HepG2 (cell line): ENCODE data around the gene ISOC2. TPM values are rescaled to one million over a fixed set of nuclear protein-coding genes. Genes with fewer than 3 reads are reported as not detected.

Experiments used
- ATF6 ChIP-seq: sonication (generic); formaldehyde crosslinking; conservative IDR thresholded peaks from 2 replicates; pipeline ENCODE4 v1.4.0; 2020; ENCODE audit warnings: missing genetic modification reagents
- BRCA1 ChIP-seq: sonication (generic); formaldehyde crosslinking; IDR thresholded peaks from 2 replicates; pipeline ENCODE4 v1.4.0; 2020; ENCODE audit warnings: missing genetic modification reagents
- DDIT3 ChIP-seq: sonication (generic); formaldehyde crosslinking; IDR thresholded peaks from 2 replicates; pipeline ENCODE4 v1.4.0; 2020; ENCODE audit warnings: mild to moderate bottlenecking, missing genetic modification reagents
- FLYWCH1 ChIP-seq: sonication (generic); formaldehyde crosslinking; IDR thresholded peaks from 2 replicates; pipeline ENCODE4 v1.8.1; 2023; ENCODE audit warnings: mild to moderate bottlenecking, missing genetic modification reagents
- GABPA ChIP-seq, 2 experiments: IDR thresholded peaks; 2 replicates each; pipeline ENCODE4 v1.6.1; 2011 to 2016; ENCODE audit warnings: low read depth in 2 of 2, low read length in 1 of 2, missing biosample characterization in 1 of 2, missing genetic modification characterization in 1 of 2
- KAT2B ChIP-seq: fragments of 150-350 bp; IDR thresholded peaks from 2 replicates; pipeline ENCODE4 v1.6.1; 2014; ENCODE audit warnings: low read depth, low read length, borderline replicate concordance
- MBNL3 ChIP-seq: fragments of 250-450 bp; sonication (Bioruptor Pico); conservative IDR thresholded peaks from 2 replicates; pipeline ENCODE4 v1.8.0; 2022; ENCODE audit warnings: mild to moderate bottlenecking, inconsistent platforms
- NCOR1 ChIP-seq: fragments of 200-600 bp; sonication (generic); IDR thresholded peaks from 2 replicates; pipeline ENCODE4 v1.7.0; 2017; ENCODE audit warnings: antibody characterized with exemption, low read length, borderline replicate concordance
- NFYB ChIP-seq: sonication (generic); formaldehyde crosslinking; IDR thresholded peaks from 2 replicates; pipeline ENCODE4 v1.4.0; 2020; ENCODE audit warnings: missing genetic modification reagents
- RELA ChIP-seq: sonication (generic); formaldehyde crosslinking; IDR thresholded peaks from 2 replicates; pipeline ENCODE4 v1.4.0; 2020; ENCODE audit warnings: missing genetic modification reagents
- REPIN1 ChIP-seq: sonication (generic); formaldehyde crosslinking; IDR thresholded peaks from 2 replicates; pipeline ENCODE4 v1.8.0; 2022; ENCODE audit warnings: missing genetic modification reagents, low read depth, mild to moderate bottlenecking, borderline replicate concordance
- SALL2 ChIP-seq: sonication (generic); formaldehyde crosslinking; IDR thresholded peaks from 2 replicates; pipeline ENCODE4 v1.8.1; 2023; ENCODE audit warnings: mild to moderate bottlenecking, missing genetic modification reagents, inconsistent platforms
- SMAD3 ChIP-seq: sonication (generic); formaldehyde crosslinking; IDR thresholded peaks from 2 replicates; pipeline ENCODE4 v1.4.0; 2020; ENCODE audit warnings: missing genetic modification reagents
- SMYD3 ChIP-seq: sonication (generic); formaldehyde crosslinking; IDR thresholded peaks from 2 replicates; pipeline ENCODE4 v1.8.1; 2023; ENCODE audit warnings: mild to moderate bottlenecking, missing genetic modification reagents
- SPEN ChIP-seq: sonication (generic); formaldehyde crosslinking; IDR thresholded peaks from 2 replicates; pipeline ENCODE4 v1.5.1; 2020; ENCODE audit warnings: low read depth, mild to moderate bottlenecking, missing genetic modification reagents
- TBX2 ChIP-seq: sonication (generic); formaldehyde crosslinking; IDR thresholded peaks from 2 replicates; pipeline ENCODE4 v1.5.0; 2020; ENCODE audit warnings: missing genetic modification reagents, mild to moderate bottlenecking, borderline replicate concordance
- ZKSCAN5 ChIP-seq: sonication (generic); formaldehyde crosslinking; IDR thresholded peaks from 2 replicates; pipeline ENCODE4 v1.5.1; 2020; ENCODE audit warnings: mild to moderate bottlenecking, missing genetic modification reagents
- ZNF124 ChIP-seq: sonication (generic); formaldehyde crosslinking; IDR thresholded peaks from 2 replicates; pipeline ENCODE4 v1.4.0; 2020; ENCODE audit warnings: missing genetic modification reagents
- ZNF331 ChIP-seq: sonication (generic); formaldehyde crosslinking; IDR thresholded peaks from 2 replicates; pipeline ENCODE4 v1.4.0; 2020; ENCODE audit warnings: missing genetic modification reagents
- ZNF558 ChIP-seq: sonication (generic); formaldehyde crosslinking; IDR thresholded peaks from 2 replicates; pipeline ENCODE4 v1.9.0; 2022; ENCODE audit warnings: mild to moderate bottlenecking, missing genetic modification reagents, borderline replicate concordance
- polyA plus RNA-seq, 8 experiments: library from polyadenylated mRNA; depleted of rRNA in 3 of 8; stranded (reverse) in 7 of 8; unstranded in 1 of 8; fragments of >200 nt; fragmentation: Illumina TruSeq in 4 of 8; extraction: Trizol in 4 of 8; gene quantifications; 2 replicates each; pipeline versions ENCODE4 v1.2.1 to v1.2.3, GENCODE V29; 2011 to 2016; ENCODE audit warnings: low read depth in 4 of 8, missing spikeins in 1 of 8, mixed read lengths in 1 of 8; ENCODE audit not compliant: insufficient read depth in 1 of 8
- total RNA-seq, 5 experiments: library from RNA; depleted of rRNA; stranded (reverse); fragments of >200 nt; fragmentation: Illumina TruSeq; extraction: Trizol; gene quantifications; 2 replicates each; pipeline ENCODE4 v1.2.3, GENCODE V29; 2016; ENCODE audit warnings: low read depth in 1 of 5
- TF ChIP-seq, protein P1 (sequence below): sonication (generic); formaldehyde crosslinking; IDR thresholded peaks from 2 replicates; pipeline ENCODE4 v1.5.1; 2020; ENCODE audit warnings: missing genetic modification reagents, mild to moderate bottlenecking, borderline replicate concordance
- TF ChIP-seq, protein P2 (sequence below): sonication (generic); formaldehyde crosslinking; IDR thresholded peaks from 2 replicates; pipeline ENCODE4 v1.5.1; 2020; ENCODE audit warnings: mild to moderate bottlenecking, missing genetic modification reagents, moderate library complexity
- TF ChIP-seq, protein P3 (sequence below): sonication (generic); formaldehyde crosslinking; IDR thresholded peaks from 2 replicates; pipeline ENCODE4 v1.8.0; 2022; ENCODE audit warnings: missing genetic modification reagents, low read depth, mild to moderate bottlenecking, borderline replicate concordance

The ISOC2 gene
- total and polyA plus RNA-seq, 2 of the 13 experiments (the other 11 are each of a cell fraction or from before 2014, with no cell fraction given), result 76.8 to 105 TPM

DNA sequence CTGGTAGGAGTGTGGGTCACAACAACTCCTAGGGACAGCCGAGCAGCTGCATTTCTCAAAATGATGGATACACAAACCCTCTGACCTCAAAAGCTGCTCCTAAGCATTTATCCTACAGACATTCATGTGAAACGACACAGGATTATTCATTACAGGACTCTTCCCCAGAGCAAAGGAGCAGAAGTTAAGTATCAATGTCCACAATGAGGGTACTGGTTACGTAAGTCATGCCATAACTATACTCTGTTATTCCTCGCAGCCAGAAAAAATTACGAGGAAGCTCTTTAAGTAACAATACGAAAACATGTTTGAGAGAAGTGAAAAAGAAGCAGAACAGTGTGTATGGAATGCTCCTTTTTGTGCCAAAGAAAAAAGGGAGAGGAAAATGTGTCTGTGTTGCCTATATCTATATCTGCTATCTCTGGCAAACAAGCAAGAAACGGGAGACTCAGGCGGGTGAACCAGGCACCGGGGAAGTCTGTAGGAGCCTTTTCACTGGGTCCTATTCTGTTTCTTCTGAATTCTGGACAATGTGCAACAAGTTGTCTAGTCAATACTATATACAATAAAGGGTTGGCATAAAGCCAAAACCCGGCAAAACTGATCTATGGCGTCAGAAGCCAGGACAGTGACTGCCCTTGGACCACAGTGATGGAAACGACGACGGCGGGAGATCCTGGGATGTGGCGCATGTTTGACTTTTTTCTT lies 1.3 kb downstream of the ISOC2 start (continued):
- TF ChIP-seq ZKSCAN5 (CRISPR knock-in tag) (no peak), KAT2B (no peak), SALL2 (CRISPR knock-in tag) (no peak), DDIT3 (no peak), ZNF331 (CRISPR knock-in tag) (no peak), ZNF124 (peak; percentile 42; the same call in 1 of the 2 replicates), SMAD3 (CRISPR knock-in tag) (peak; percentile 49; the same call in 1 of the 2 replicates), MBNL3 (CRISPR knock-in tag) (no peak), REPIN1 (CRISPR knock-in tag) (no peak), GABPA (IDR thresholded peaks at IDR 0.05; ENCODE audit: low read depth, low read length) (no peak), GABPA (CRISPR knock-in tag; IDR thresholded peaks at IDR 0.05; ENCODE audit: low read depth) (no peak), NCOR1 (peak; percentile 39), NFYB (no peak), RELA (CRISPR knock-in tag) (no peak), SMYD3 (CRISPR knock-in tag) (no peak), ZNF558 (CRISPR knock-in tag) (no peak), FLYWCH1 (CRISPR knock-in tag) (no peak), BRCA1 (CRISPR knock-in tag) (no peak), TBX2 (CRISPR knock-in tag) (no peak), ATF6 (CRISPR knock-in tag) (no peak), SPEN (CRISPR knock-in tag) (no peak)
- TF ChIP-seq, protein P1, sequence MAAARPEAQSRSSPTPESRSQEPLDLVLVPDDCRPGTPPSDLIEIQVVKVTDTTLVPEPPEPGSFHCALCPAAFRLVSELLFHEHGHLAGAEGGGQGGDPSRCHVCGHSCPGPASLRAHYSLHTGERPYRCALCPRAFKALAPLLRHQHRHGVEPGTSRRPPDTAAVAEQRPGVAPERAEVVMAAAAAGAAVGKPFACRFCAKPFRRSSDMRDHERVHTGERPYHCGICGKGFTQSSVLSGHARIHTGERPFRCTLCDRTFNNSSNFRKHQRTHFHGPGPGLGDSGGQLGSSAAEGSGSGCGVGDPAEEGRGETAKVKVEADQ (CRISPR knock-in tag), result no peak
- TF ChIP-seq, protein P2, sequence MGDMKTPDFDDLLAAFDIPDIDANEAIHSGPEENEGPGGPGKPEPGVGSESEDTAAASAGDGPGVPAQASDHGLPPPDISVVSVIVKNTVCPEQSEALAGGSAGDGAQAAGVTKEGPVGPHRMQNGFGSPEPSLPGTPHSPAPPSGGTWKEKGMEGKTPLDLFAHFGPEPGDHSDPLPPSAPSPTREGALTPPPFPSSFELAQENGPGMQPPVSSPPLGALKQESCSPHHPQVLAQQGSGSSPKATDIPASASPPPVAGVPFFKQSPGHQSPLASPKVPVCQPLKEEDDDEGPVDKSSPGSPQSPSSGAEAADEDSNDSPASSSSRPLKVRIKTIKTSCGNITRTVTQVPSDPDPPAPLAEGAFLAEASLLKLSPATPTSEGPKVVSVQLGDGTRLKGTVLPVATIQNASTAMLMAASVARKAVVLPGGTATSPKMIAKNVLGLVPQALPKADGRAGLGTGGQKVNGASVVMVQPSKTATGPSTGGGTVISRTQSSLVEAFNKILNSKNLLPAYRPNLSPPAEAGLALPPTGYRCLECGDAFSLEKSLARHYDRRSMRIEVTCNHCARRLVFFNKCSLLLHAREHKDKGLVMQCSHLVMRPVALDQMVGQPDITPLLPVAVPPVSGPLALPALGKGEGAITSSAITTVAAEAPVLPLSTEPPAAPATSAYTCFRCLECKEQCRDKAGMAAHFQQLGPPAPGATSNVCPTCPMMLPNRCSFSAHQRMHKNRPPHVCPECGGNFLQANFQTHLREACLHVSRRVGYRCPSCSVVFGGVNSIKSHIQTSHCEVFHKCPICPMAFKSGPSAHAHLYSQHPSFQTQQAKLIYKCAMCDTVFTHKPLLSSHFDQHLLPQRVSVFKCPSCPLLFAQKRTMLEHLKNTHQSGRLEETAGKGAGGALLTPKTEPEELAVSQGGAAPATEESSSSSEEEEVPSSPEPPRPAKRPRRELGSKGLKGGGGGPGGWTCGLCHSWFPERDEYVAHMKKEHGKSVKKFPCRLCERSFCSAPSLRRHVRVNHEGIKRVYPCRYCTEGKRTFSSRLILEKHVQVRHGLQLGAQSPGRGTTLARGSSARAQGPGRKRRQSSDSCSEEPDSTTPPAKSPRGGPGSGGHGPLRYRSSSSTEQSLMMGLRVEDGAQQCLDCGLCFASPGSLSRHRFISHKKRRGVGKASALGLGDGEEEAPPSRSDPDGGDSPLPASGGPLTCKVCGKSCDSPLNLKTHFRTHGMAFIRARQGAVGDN (CRISPR knock-in tag), result no peak
- TF ChIP-seq, protein P3, sequence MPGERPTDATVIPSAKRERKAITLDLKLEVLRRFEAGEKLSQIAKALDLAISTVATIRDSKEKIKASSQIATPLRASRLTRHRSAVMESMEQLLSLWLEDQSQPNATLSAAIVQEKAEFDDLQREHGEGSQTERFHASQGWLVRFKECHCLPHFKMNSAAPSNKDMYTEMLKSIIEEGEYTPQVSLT (CRISPR knock-in tag), result no peak
